Calu3 (cell line): ENCODE results near the gene TUBA4B. TPM values are rescaled to one million over a fixed set of nuclear protein-coding genes. Genes with fewer than 3 reads are reported as not detected.

Source experiments
- BruUV-seq: library from RNA; stranded (reverse); fragments of 400-500 nt; replicated peaks from 2 replicates; lab custom pipeline; 2021; lab: Mats Ljungman, UMichigan
- CTCF ChIA-PET: fragments of 300-600 bp; sonication (Branson Sonifier 250); formaldehyde crosslinking; loops from one replicate; lab custom pipeline; 2022; ENCODE audit warnings: antibody characterized with exemption; lab: Charles Lee
- DNase-seq: peaks from one replicate; pipeline ENCODE4 v3.0.0; 2022
- H3K27ac Mint-ChIP-seq: one replicate; pipeline ENCODE4 v1.8.0; 2022; ENCODE audit warnings: mixed read lengths; ENCODE audit not compliant: unreplicated experiment
- H3K27me3 Mint-ChIP-seq: one replicate; pipeline ENCODE4 v1.8.0; 2022; ENCODE audit warnings: mixed read lengths; ENCODE audit not compliant: unreplicated experiment
- H3K36me3 Mint-ChIP-seq: one replicate; pipeline ENCODE4 v1.8.0; 2022; ENCODE audit warnings: mild to moderate bottlenecking, moderate library complexity, mixed read lengths; ENCODE audit not compliant: insufficient read depth, unreplicated experiment
- H3K4me1 Mint-ChIP-seq: one replicate; pipeline ENCODE4 v1.8.0; 2022; ENCODE audit warnings: mild to moderate bottlenecking, low read depth, mixed read lengths; ENCODE audit not compliant: unreplicated experiment
- H3K4me3 Mint-ChIP-seq: one replicate; pipeline ENCODE4 v1.8.0; 2022; ENCODE audit warnings: mild to moderate bottlenecking, low read depth, moderate library complexity, mixed read lengths; ENCODE audit not compliant: unreplicated experiment
- H3K9me3 Mint-ChIP-seq: one replicate; pipeline ENCODE4 v1.8.0; 2022; ENCODE audit warnings: low read depth, mixed read lengths; ENCODE audit not compliant: unreplicated experiment
- intact Hi-C: fragments of 100-400 bp; cut with micrococcal nuclease; formaldehyde crosslinking; loops from one replicate; pipeline ENCODE4 v1.10.0; 2022; ENCODE audit not compliant: unreplicated experiment
- total RNA-seq: library from RNA; stranded (reverse); gene quantifications from 2 replicates; pipeline ENCODE4 v1.2.3, GENCODE V29; 2022
- TF ChIP-seq, protein P1 (sequence below): fragments of 200-600 bp; IDR thresholded peaks from one replicate; pipeline ENCODE4 v1.8.0; 2022; ENCODE audit warnings: antibody characterized with exemption; ENCODE audit not compliant: unreplicated experiment

The TUBA4B gene
- total RNA-seq, 1 experiment from 2014 or later, result not detected

DNA sequence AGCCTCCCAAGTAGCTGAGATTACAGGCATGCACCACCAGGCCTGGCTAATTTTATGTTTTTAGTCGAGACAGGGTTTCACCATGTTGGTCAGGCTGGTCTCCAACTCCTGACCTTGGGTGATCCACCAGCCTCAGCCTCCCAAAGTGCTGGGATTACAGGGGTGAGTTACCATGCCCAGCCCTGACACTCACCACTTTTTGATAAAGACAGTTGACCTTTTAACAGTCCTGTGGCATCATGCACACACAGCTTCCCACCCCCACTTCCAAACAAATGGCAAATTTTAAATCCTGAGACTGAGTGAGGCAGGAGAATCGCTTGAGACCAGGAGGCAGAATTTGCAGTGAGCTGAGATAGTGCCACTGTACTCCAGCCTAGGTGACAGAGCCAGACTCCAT lies 20.0 kb downstream of the TUBA4B start:
- H3K27me3 Mint-ChIP-seq, result no peaks in the 10 kb centered on the region
- no peaks in the 10 kb centered on the region for H3K9me3 Mint-ChIP-seq
- no TSS peak for BruUV-seq
- peaks cover 39% of the 10 kb centered on the region for H3K4me1 Mint-ChIP-seq
- CTCF ChIA-PET, result interaction anchor here (0.6 to 2.8 kb wide), 4 partner anchors 11 to 1522 kb away, joined by 3 to 18 read pairs (median 6); no protein-coding TSS in a partner anchor
- no peak overlapping the region for H3K4me3 Mint-ChIP-seq
- no peak for DNase-seq
- intact Hi-C loops, result no loop called here
- no peak overlapping the region for H3K27ac Mint-ChIP-seq
- TF ChIP-seq, protein P1, sequence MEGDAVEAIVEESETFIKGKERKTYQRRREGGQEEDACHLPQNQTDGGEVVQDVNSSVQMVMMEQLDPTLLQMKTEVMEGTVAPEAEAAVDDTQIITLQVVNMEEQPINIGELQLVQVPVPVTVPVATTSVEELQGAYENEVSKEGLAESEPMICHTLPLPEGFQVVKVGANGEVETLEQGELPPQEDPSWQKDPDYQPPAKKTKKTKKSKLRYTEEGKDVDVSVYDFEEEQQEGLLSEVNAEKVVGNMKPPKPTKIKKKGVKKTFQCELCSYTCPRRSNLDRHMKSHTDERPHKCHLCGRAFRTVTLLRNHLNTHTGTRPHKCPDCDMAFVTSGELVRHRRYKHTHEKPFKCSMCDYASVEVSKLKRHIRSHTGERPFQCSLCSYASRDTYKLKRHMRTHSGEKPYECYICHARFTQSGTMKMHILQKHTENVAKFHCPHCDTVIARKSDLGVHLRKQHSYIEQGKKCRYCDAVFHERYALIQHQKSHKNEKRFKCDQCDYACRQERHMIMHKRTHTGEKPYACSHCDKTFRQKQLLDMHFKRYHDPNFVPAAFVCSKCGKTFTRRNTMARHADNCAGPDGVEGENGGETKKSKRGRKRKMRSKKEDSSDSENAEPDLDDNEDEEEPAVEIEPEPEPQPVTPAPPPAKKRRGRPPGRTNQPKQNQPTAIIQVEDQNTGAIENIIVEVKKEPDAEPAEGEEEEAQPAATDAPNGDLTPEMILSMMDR, result no peak
- peaks cover 19% of the 10 kb centered on the region for H3K36me3 Mint-ChIP-seq

GRCh38 chr2:219273937-219274336 lies 20.9 kb downstream of the TUBA4B start:
- TF ChIP-seq, protein P1, result no peak
- CTCF ChIA-PET, result interaction anchor here (0.7 to 2.8 kb wide), 7 partner anchors 11 to 63 kb away, joined by 3 to 18 read pairs (median 5); partner anchors contain the start of genes GLB1L, STK16 and TUBA4A
- Mint-ChIP-seq H3K27me3 (no peaks in the 10 kb centered on the region), H3K4me1 (peaks cover 47% of the 10 kb centered on the region), H3K27ac (peak overlapping the region; percentile 89), H3K4me3 (peak overlapping the region; percentile 0), H3K9me3 (no peaks in the 10 kb centered on the region), H3K36me3 (peaks cover 26% of the 10 kb centered on the region)
- intact Hi-C loops, result no loop called here
- DNase-seq, result peak; percentile 89
- no TSS peak for BruUV-seq

DNA sequence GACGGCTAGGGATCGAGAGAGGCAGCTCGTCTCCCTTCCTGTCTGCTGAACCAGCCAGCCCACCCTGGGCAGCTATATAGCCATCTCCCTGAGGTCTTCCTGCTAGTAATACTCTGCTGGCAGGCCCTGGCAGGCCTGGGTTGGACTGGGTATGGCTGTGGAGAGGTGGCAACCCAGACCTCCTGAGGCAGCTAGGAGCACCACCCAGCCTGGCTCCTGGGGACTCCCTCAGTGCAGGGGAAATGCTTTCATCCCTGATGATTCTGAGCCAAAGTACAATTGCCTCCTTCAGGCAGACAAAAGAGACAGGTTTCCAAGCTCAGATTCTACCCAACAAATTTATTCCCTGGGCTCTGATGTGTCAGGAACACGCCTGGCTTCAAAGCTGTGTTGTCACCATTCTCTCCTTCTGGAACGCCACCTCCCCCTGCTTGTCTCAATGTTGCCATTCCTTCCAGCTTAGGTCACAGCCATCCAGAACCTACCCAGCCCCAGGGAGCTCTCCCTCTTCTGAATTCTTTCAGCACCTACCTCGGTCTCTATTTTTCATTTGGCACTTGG lies 21.4 kb downstream of the TUBA4B start:
- TF ChIP-seq, protein P1, result no peak
- DNase-seq, result peak; percentile 75
- H3K27ac Mint-ChIP-seq, result peak overlapping the region; percentile 89
- H3K9me3 Mint-ChIP-seq, result no peaks in the 10 kb centered on the region
- peaks cover 31% of the 10 kb centered on the region for H3K36me3 Mint-ChIP-seq
- H3K27me3 Mint-ChIP-seq, result no peaks in the 10 kb centered on the region
- intact Hi-C loops, result no loop called here
- peak overlapping the region; percentile 0 for H3K4me3 Mint-ChIP-seq
- peaks cover 43% of the 10 kb centered on the region for H3K4me1 Mint-ChIP-seq
- TSS peak; percentile 77 for BruUV-seq
- CTCF ChIA-PET, result interaction anchor here (0.7 to 2.8 kb wide), 6 partner anchors 20 to 63 kb away, joined by 3 to 18 read pairs (median 5); partner anchors contain the start of genes GLB1L, STK16 and TUBA4A

DNA sequence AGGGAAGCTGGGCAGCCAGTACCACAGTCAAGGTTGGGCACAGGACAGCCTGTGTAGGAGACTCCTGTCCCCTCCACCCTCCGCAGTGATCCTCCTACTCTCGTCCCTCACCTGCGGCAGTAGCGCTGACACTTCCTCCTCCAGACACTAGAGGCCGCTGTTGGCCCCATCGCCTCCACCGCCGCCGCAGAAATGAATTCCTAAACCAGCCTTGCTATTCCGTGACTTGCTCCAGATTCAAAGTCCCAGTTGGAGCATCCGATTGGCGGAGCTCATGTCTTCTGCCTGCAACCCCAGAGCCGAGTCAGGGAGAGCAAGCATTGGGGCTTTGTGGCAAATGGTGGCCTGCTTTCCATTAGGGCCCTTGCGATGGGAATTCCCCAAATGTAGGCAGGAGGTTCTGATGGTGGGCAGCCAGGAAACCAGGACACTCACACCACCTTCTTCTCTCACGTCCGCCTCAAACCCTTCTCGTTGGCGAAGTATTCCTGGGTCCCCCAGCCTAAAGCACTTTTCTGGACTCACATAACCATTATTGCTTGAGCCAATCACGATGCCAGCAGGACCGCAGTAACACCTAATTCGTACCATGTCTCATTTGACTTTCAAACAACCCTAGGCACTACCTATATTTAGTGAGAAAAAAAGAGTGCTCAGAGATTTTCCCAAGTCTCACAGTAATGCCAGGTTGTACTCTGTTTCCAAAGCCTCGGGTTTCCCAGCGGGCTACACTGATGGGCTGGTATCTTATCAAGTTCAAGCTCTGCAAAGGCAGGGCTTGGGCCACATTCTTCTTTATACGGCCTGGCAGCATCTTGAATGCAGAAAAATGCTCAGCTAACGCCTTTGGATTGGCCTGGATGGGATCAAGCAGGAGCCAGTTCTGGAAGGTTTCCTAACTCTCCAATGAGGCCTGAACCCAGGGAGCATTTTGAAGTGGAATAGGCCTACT lies 24.9 kb downstream of the TUBA4B start:
- intact Hi-C loops, result loop anchor here (5.0 kb wide), 1 partner anchor 61 kb away; the partner anchor contains the start of gene ABCB6
- TF ChIP-seq, protein P1, result peak; percentile 95
- no peaks in the 10 kb centered on the region for H3K9me3 Mint-ChIP-seq
- BruUV-seq, result no TSS peak
- H3K4me3 Mint-ChIP-seq, result peak overlapping the region; percentile 87
- DNase-seq, result peak; percentile 86
- peak overlapping the region; percentile 83 for H3K27ac Mint-ChIP-seq
- CTCF ChIA-PET, result interaction anchor here (0.6 to 4.0 kb wide), 11 partner anchors 12 to 101 kb away, joined by 3 to 41 read pairs (median 4); partner anchors contain the start of genes CNPPD1, GLB1L, STK16 and TUBA4A
- peaks cover 39% of the 10 kb centered on the region for H3K36me3 Mint-ChIP-seq
- peaks cover 57% of the 10 kb centered on the region for H3K4me1 Mint-ChIP-seq
- H3K27me3 Mint-ChIP-seq, result no peaks in the 10 kb centered on the region
